SU-DHL-6 (cell line): Measurements from ENCODE around the gene NRN1.

Experiments used
- H2AFZ ChIP-seq: fragments of 200-600 bp; sonication (generic); 2 replicates; pipeline ENCODE4 v1.6.1; 2014; ENCODE audit warnings: low read depth, mild to moderate bottlenecking, moderate library complexity, mixed read lengths, antibody characterized with exemption, low read length; ENCODE audit not compliant: severe bottlenecking
- H3F3A ChIP-seq: fragments of 200-600 bp; shearing (Covaris generic); 2 replicates; pipeline ENCODE4 v1.6.0; 2016; ENCODE audit warnings: antibody characterized with exemption, mild to moderate bottlenecking; ENCODE audit not compliant: insufficient read depth
- H3K27ac ChIP-seq: fragments of 200-600 bp; sonication (generic); 2 replicates; pipeline ENCODE4 v1.5.1; 2016; ENCODE audit warnings: low read depth, mild to moderate bottlenecking, low read length, moderate library complexity, mixed read lengths
- H3K27me3 ChIP-seq: fragments of 200-600 bp; sonication (generic), shearing (Covaris generic); 2 replicates; pipeline ENCODE4 v1.6.0; 2014; ENCODE audit warnings: mild to moderate bottlenecking, low read length
- H3K36me3 ChIP-seq: fragments of 200-600 bp; sonication (generic); 2 replicates; pipeline ENCODE4 v1.6.1; 2014; ENCODE audit warnings: mild to moderate bottlenecking, low read length, mixed read lengths
- H3K4me2 ChIP-seq: fragments of 300-600, 200-600 bp; shearing (Covaris generic), sonication (generic); 2 replicates; pipeline ENCODE4 v1.6.0; 2014; ENCODE audit warnings: low read length, low read depth, mild to moderate bottlenecking; ENCODE audit not compliant: poor library complexity, severe bottlenecking
- H3K4me3 ChIP-seq: fragments of 200-600 bp; sonication (generic); 2 replicates; pipeline ENCODE4 v1.5.1; 2014; ENCODE audit warnings: antibody characterized with exemption, low read length, mild to moderate bottlenecking, mixed read lengths; ENCODE audit not compliant: insufficient read depth, poor library complexity, severe bottlenecking
- H3K79me2 ChIP-seq: fragments of 200-600 bp; sonication (generic); 2 replicates; pipeline ENCODE4 v1.6.1; 2014; ENCODE audit warnings: mild to moderate bottlenecking, low read length, moderate library complexity; ENCODE audit not compliant: insufficient read depth
- H3K9ac ChIP-seq: fragments of 200-600 bp; sonication (generic); 2 replicates; pipeline ENCODE4 v1.7.0; 2014; ENCODE audit warnings: mild to moderate bottlenecking, low read length
- H3K9me2 ChIP-seq: fragments of 200-600 bp; sonication (generic); replicated peaks from 2 replicates; pipeline ENCODE4 v1.6.1; 2014; ENCODE audit warnings: low read length; ENCODE audit not compliant: insufficient read depth
- H3K9me3 ChIP-seq: fragments of 200-600 bp; sonication (generic); 2 replicates; pipeline ENCODE4 v1.6.1; 2014; ENCODE audit warnings: low read length, mixed read lengths; ENCODE audit not compliant: insufficient read depth
- H4K20me1 ChIP-seq: fragments of 200-600 bp; sonication (generic); 2 replicates; pipeline ENCODE4 v1.6.1; 2014; ENCODE audit warnings: low read depth, mild to moderate bottlenecking, antibody characterized with exemption, low read length, moderate library complexity, mixed read lengths
- EZH2phosphoT487 ChIP-seq: fragments of 200-600 bp; sonication (generic), shearing (Covaris generic); conservative IDR thresholded peaks from 2 replicates; pipeline ENCODE4 v1.6.1; 2018; ENCODE audit warnings: mild to moderate bottlenecking, antibody characterized with exemption, low read length, moderate library complexity, mixed read lengths
- TF ChIP-seq, protein P1 (sequence below): fragments of 200-600 bp; sonication (generic); IDR thresholded peaks from one replicate; pipeline ENCODE4 v1.5.1; 2017; ENCODE audit warnings: antibody characterized with exemption, mild to moderate bottlenecking, low read length, moderate library complexity; ENCODE audit not compliant: insufficient read depth, poor library complexity, severe bottlenecking

NRN1 gene

DNA sequence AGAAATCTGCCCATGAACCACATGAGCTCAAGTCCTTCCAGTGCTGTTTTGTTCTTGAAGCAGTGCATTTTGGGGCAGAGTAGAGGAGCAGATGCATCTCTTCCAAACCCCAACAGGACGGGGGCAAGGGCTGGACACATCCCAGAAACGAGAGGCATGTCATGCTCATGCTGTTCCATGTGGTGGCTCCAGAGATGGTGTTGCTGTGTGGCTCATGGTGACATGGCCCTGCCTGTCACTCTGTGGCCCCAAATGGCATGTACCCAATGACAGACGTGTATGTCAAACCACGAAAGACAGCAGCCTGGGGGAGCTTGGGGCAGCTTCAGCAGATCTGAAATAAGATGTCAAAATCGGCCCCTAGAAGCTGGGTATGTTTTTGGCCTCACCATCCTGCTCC lies 46.3 kb downstream of the NRN1 start:
- no peak overlapping the region for H3K4me2 ChIP-seq
- H4K20me1 ChIP-seq: no peaks in the 10 kb centered on the region
- H3K4me3 ChIP-seq: no peak overlapping the region
- no peak overlapping the region for H3K9ac ChIP-seq
- no peaks in the 10 kb centered on the region for H3F3A ChIP-seq
- no peaks in the 10 kb centered on the region for H3K36me3 ChIP-seq
- TF ChIP-seq EZH2phosphoT487: no peak
- TF ChIP-seq, protein P1, sequence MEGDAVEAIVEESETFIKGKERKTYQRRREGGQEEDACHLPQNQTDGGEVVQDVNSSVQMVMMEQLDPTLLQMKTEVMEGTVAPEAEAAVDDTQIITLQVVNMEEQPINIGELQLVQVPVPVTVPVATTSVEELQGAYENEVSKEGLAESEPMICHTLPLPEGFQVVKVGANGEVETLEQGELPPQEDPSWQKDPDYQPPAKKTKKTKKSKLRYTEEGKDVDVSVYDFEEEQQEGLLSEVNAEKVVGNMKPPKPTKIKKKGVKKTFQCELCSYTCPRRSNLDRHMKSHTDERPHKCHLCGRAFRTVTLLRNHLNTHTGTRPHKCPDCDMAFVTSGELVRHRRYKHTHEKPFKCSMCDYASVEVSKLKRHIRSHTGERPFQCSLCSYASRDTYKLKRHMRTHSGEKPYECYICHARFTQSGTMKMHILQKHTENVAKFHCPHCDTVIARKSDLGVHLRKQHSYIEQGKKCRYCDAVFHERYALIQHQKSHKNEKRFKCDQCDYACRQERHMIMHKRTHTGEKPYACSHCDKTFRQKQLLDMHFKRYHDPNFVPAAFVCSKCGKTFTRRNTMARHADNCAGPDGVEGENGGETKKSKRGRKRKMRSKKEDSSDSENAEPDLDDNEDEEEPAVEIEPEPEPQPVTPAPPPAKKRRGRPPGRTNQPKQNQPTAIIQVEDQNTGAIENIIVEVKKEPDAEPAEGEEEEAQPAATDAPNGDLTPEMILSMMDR: no peak
- H3K9me2 ChIP-seq: no peaks in the 10 kb centered on the region
- H3K27ac ChIP-seq: no peak overlapping the region
- H3K79me2 ChIP-seq: no peaks in the 10 kb centered on the region
- no peaks in the 10 kb centered on the region for H3K27me3 ChIP-seq
- no peak overlapping the region for H2AFZ ChIP-seq
- H3K9me3 ChIP-seq: peaks cover 3% of the 10 kb centered on the region; the same call in 1 of the 2 replicates

DNA sequence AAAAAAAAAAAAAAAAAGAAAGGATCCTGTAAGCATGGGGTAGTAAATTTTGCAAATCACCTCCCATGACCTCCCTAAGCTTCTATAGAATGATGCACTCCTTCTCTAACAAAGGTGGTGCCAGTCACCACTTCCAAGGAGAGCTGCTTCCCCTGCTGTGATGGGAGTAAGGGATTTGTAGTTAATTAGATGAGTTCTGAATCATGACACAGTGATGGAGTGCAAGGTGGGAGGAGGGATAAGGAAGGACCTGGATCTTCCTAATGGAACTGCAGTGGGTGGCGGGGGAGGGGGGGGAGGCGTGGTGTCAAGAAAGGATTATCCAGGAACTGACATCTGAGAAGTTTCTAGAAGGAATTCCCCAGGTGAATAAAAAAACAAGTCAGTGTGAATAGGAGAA lies 47.8 kb downstream of the NRN1 start:
- no peaks in the 10 kb centered on the region for H3K9me2 ChIP-seq
- no peak overlapping the region for H3K27ac ChIP-seq
- no peaks in the 10 kb centered on the region for H3K27me3 ChIP-seq
- H3K4me2 ChIP-seq: no peak overlapping the region
- no peaks in the 10 kb centered on the region for H3K79me2 ChIP-seq
- no peak overlapping the region for H3K4me3 ChIP-seq
- TF ChIP-seq, protein P1: no peak
- TF ChIP-seq EZH2phosphoT487: no peak
- no peaks in the 10 kb centered on the region for H4K20me1 ChIP-seq
- H3F3A ChIP-seq: no peaks in the 10 kb centered on the region
- H3K9ac ChIP-seq: no peak overlapping the region
- H3K36me3 ChIP-seq: no peaks in the 10 kb centered on the region
- peaks cover 3% of the 10 kb centered on the region; the same call in 1 of the 2 replicates for H3K9me3 ChIP-seq
- no peak overlapping the region for H2AFZ ChIP-seq

DNA sequence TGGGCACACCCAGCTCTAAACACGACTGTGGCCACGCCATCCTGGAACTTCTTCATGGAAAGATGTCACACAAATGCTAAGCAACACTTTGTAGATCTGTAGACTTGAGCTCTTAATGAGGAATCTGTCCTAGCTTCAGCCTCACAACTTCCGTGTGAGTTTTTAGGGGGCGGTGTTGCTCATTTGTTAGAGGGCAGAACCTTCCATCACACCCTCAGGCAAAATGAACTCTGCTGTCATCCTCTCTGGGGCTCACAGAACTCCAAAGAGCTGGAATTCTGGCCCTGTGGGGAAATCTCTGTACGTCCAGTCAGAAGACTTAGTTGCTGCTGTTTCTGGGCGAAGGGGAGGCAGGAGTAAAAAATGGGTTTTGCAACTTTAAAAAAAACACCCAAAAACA lies 49.8 kb downstream of the NRN1 start:
- H3K79me2 ChIP-seq: no peaks in the 10 kb centered on the region
- H3K36me3 ChIP-seq: no peaks in the 10 kb centered on the region
- H3K27me3 ChIP-seq: no peaks in the 10 kb centered on the region
- no peak overlapping the region for H2AFZ ChIP-seq
- no peaks in the 10 kb centered on the region for H4K20me1 ChIP-seq
- H3K9me3 ChIP-seq: no peaks in the 10 kb centered on the region
- no peaks in the 10 kb centered on the region for H3F3A ChIP-seq
- H3K9me2 ChIP-seq: no peaks in the 10 kb centered on the region
- H3K9ac ChIP-seq: no peak overlapping the region
- H3K4me3 ChIP-seq: no peak overlapping the region
- no peak overlapping the region for H3K27ac ChIP-seq
- TF ChIP-seq, protein P1: no peak
- TF ChIP-seq EZH2phosphoT487: no peak
- no peak overlapping the region for H3K4me2 ChIP-seq
